G401.6 (cell line): ENCODE results near the gene STK39.
"Not testable (repeated sequence)": the region's sequence is repeated elsewhere in the genome, so short reads cannot be mapped to it uniquely, and the experiment has no call there.

ENCODE experiments used
- FAIRE-seq: peaks from 2 replicates; lab custom pipeline; 2012; peaks lifted over from hg19 to GRCh38; lab: Jason Lieb, UNC

Gene STK39

DNA sequence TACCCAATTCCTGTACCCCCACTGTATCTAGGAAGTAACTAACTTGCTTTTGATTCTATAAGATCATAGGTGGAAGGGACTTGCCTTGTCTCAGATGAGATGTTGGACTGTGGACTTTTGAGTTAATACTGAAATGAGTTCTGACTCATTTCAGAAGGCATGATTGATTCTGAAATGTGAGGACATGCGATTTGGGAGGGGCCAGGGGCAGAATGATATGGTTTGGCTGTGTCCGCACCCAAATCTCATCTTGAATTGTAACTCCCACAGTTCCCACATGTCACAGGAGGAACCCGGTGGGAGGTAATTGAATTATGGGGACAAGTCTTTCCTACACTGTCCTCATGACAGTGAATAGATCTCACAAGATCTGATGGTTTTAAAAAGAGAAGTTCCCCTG lies 165.9 kb downstream of the STK39 start:
- FAIRE-seq = not testable (repeated sequence)

DNA sequence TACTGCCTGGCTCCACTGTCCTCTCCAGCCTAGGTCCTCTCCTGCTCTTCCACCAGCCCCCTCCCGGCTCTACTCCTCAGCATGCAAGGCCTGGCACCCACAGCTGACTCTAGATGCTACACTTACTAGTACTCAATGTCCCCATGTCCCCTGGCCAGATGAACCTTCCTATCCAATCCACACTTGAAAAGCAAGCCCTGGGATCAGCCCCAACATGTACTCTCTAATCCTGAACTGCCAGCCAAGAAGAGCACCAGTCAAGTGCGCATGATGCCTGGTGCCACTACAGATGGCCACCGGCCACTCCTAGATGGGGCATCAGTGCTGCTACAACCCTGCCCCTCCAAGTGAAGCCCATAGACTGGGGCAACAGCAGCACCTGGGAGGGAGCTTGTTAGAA lies 168.2 kb downstream of the STK39 start:
- no peak for FAIRE-seq

DNA sequence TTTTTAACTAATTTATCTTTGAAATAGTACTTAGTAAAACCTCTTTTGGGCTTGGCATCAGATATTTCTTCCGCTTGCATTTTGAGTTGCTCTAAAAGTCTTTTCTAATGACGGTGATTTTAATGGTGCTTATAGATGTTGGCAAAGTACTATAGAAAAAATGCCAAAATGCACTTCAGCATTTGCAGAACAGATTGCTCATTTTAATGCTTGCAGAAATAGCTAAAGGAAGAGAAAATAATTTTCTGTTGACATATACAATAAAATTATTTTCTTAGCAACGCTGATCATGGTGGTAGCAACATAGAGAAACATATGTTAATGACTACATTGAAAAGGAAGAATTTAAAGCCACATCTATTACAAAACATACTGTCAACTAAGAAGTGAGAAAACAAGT lies 170.7 kb downstream of the STK39 start:
- FAIRE-seq = no peak

DNA sequence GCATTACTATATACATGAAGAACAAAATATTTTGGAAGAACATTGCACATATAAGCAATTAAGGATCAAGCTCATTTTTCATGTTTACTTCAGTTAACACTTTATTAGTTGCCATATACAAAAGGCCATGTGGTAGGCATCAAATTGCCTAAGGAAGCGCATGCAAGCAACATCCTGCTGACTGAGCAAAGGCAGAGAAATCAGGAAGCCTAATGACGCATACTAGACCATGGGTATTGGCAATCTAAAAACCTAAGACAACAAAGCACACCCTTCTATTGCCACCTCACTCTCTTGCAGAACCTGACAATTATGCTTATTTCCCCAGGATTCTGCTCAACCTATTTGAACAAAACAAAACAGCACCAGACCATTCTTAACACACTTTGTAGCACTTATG lies 171.9 kb downstream of the STK39 start:
- FAIRE-seq = no peak

DNA sequence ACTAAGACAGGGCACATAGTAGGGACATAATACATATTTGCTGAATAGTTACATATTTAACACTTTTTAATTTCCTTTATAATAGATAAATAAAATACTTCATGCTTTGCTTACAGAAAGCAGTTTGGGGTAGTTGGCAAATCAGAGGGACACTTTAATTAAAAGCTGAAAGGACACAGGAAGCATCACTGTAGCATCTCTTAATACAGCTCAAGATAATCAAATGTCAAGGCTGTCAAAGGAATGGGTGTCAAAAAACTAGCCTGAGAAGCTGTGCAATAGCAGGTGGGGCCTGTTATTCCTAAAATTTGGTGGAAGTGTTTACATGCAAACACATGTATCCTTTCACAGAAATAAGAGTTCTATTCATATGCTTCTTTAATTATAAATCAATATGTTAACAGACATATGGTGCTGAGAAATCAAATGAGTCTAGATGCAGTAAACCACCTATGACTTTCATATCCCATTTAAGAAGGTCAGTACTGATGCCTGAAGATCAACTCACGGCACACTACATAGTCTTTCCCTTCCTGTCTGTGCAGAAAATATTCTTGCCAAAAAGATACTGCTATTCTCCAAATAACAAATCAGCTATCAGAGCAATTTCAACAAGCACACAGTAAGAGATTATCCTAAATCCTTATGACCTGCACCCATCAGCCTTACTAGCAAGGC lies 174.6 kb downstream of the STK39 start:
- no peak for FAIRE-seq

DNA sequence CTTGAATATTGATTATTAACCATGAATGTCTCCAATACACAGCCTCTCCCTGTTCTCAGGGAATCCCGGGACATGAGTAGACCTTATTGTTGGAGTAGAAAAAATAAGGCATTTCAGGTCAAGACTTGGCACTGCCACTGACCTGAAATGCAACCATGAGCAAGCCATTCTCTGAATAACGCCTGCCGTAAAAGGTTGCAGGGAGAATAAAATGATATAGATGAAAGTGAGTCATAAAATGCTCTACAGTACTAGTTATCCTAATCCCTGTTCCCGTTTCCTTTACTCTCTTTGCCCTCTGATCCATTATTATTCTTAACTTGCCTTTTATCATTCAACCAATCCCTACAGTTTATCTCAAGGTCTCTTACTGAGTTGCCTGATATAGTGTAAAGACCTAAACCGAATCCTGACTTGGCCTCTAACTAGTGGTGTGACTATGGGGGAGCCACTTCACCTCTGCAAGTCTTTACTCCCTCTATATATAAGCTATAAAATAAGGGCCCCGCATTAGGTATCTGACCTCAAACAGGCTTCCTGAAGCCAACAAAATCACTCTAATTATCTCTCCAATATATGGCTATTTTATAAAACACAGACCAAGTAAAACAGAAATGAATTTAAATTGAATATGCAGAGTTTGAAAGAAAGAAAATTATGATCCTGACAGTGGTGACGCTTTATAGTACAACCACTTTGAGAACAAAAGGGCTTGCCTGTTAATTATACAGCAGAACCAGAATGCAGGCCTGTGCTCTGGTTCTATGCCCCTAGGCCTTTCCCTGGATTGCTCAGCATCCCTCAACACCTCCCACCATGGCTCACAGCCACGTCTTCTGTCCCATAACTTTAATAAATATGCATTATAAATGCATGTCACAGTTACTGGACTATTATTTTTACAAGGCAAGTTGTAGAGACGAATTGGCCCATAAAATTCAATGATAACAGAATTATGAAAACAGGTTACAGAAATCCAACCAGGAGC lies 183.1 kb downstream of the STK39 start:
- no peak for FAIRE-seq

DNA sequence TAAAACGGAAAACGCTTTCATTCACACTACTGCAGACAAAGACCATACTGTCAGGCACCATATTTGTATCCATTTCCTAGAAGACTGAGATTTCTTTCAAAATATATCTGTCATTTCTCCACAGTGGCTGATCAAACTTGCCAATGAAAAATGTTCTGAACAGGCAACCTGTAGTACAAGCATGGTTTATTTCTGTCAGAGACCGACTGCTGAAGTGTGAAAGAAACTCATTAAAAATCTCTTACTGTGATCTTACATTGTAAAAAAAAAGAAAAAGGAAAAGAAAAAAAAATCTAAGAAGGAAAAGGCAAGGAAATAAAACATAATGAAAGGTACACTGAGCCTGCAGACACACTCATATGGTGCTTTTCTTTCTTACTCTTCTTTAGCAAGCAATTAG lies 184.5 kb downstream of the STK39 start:
- FAIRE-seq = no peak

DNA sequence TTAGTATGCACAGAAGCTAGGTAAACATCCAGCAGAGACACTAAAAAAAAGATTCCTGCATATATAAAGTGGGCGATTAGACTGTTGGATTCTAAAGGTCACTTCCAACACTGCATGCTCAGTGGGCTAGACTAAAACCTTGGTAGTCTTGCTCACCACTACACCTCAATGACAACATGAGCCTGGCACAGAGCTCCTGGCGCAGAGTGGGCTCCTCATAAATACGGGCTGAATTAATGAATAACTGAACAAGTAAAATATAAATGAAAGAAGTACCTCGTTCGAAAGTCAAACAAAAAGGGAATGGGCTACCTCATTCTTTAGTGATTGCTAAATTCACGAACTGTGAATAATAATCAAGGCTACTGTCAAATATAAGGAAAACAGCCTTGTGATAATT lies 185.3 kb downstream of the STK39 start:
- FAIRE-seq = no peak

DNA sequence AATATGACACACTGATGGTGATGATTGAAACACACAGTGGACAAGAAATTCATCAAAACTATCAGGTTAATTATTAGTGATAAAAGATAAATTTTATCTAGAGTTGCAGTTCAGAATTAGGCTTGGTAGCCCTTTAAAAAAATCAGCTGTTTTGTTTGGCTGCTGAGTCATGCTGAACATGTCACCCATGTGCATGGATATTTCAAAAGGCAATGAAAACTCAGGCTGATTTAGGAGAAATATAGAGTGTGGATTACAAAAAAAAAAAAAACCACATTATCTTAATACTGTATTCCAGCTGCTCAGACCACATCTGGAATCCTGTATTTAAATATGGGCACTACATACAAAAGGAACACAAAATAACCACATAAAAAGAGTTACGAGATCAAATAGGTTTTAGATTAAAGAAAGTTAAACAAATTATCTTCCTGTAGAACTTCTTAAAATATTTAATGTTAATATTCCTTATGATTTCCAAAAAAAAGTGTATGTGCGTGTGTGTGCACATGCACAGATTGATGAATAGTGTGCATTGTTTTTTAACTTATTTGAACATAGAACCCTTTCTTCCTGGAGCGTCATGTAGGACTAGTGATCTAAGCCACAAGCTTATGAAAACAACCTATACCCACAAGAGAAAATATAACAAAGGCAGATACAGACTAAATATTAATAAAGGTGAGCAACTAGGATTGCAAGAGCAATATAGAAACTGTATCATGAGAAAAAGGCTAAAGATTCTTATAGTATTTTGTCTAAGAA lies 186.2 kb downstream of the STK39 start:
- FAIRE-seq = no peak

DNA sequence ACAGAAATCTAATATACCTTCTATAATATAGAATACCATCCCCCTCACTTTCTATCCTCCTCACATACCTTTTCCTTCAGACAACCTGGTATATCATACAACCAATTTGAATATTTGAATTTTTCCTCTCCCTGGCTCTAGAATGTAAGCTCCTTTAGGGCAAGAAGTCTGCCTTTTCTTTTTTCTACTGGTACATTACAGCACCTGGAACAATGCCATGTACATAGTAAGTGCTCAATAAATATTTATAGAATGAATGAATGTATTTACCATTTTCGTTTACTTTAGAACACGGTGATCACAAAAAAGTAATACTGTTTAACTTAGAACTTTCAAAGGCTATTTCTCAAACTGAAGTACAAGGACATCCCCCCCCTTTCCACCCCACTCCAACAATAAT lies 187.6 kb downstream of the STK39 start:
- no peak for FAIRE-seq

DNA sequence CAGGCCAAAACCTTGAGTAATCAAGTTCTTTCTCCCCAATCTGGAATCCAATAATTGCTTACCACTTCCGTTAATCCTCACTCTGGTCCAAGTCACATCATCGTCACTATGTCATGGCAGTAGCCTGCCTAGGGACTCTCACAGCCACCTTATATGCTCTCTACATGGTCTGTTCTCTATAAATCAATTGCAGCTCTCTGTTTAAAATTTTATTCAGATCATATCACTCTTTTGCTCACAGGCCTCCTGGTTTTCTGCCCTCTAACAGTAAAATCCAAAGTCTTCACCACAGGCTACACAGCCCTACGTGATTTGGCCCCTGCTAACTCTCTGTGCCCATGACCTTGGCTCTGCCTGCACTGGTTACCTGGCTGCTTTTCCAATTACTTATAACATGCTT lies 188.7 kb downstream of the STK39 start:
- FAIRE-seq = no peak

DNA sequence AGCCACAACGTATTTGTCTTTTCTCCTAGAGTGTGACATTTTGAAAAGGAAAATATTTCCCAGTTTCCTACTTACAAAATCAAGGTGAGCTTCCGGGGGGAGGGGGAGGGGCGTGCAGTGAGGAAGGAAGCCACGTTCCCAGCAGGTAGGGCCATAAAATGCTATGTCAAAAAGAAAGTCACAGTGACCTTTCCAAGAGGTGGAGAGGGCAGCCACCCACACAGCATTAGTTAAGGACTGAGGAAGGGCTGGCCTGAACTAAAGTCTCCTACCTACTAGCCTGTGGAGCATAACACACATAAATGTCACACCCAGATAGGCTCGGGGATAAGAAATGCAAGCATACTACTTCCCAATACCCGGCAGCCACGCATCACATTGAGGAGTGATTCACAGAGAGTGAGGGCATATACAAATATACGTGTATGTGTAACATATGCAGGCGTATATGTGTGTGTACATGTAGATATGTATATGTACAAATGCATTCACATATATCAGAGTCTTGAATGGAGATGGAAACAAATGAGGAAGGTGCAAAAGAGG lies 191.1 kb downstream of the STK39 start:
- FAIRE-seq = no peak

DNA sequence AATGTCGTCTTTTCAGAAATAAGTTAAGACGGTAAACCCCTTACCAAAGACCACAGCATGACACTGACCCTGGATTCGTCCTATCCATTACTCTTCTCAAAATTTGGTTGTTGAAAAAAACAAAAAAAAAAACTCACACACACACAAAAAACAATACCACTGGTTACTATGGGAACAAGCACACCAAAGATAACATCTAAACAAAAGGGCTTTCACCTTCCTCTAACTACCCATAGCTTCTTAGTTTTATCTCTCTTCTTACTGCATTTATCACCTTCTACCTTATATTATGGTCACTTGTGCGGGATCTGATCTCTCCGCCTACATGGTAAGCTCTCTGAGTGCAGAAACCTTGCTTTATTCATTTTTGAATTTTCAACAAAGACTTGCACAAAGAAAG lies 192.7 kb downstream of the STK39 start:
- FAIRE-seq = no peak

DNA sequence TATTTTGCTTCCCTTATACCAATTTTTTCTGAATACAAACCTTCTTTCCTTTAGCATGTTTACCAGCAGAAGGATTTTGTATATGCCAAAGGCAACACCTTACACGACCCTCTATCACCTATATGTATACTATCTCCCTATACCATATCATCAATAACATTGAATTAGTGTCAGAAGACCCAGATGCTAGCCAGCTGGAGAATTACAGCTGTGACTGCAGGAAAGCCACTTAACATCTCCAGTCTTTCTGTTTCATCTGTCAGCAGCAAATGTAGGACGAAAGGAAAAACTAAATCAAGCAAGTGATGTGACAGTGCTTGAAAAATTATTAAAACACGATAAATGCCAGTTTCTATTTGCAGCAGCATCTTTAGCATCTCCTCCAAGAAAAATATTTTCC lies 193.7 kb downstream of the STK39 start:
- FAIRE-seq = no peak

DNA sequence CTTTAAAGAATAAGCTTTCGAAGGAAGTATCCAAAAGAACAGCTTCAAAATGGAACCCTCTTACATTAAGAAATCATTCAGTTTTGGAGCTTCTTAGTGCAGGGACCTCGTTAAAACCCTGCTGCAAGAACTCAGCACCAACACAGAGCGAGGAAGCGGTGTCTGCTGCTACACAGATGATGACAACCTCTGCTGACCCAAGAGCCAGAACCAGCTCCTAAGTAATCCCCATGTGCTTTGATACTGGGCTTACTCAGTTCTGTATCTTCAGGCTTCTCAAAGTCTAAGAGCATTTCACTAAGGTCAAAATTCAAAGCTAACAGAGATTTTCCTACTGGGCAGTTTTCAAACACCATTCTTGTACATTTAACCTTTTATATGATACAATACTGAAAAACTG lies 194.6 kb downstream of the STK39 start:
- FAIRE-seq = no peak

DNA sequence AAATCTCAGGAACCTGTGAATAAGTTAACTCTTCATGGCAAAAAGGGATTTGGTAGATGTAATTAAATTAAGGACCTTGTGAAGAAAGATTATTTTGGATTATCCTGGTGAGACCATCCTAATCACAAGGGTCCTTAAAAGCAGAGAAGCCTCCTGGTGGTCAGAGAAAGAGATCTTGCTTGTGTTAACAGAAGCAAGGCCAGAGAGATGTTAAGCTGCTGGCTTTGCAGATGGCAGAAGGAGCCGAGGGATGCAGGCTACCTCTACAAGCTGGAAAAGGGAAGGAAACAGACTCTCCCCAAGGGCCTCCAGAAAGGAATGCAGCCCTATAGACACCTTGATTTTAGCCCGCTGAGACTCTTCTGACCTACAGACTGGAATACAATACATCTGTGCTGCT lies 197.0 kb downstream of the STK39 start:
- no peak for FAIRE-seq

DNA sequence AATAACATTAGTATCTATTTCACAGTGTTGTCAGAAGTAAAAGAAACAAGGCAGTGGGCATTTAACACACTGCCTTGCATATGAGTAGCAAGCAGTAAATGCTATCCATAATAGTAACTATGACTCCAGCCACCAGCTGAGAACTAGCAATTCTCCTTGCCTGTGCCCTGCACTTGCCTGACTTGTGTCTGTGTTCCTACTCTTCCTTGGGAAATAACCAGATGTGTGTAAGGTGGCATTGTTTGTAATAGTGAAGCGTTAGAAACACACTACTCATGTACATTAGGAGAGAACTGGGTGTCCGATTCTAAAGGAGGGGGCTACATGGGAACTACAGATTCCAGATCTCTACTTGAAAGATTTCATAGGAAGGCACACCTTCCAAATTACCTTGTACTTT lies 197.8 kb downstream of the STK39 start:
- no peak for FAIRE-seq

DNA sequence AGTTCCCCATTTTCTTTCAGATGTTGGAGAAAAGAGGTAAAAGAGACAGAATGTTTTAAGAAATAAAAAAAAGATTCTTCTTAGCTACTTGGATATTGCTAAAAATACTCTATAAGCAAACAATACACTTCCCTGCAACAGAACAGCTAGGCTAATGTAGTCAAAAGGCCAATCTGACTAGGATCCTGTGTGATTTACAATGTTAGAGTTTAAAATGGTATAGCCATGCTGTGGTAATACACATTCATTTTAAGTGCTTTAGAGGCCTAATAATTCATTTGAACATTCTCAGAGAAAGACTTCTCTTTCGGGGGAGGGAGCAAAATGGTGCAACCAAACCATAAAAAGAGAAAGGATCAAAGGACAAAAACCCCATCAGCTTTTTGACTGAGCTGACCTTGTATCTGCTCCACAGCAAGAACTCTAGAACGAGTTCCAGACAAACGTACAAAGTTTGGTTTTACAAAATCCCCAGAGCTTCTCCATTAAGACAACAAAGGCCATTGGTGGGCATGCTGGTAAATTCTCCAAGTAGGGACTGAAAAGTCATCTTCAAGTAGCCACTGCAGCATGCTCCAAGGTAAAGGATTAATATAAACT lies 200.2 kb downstream of the STK39 start:
- FAIRE-seq = no peak

DNA sequence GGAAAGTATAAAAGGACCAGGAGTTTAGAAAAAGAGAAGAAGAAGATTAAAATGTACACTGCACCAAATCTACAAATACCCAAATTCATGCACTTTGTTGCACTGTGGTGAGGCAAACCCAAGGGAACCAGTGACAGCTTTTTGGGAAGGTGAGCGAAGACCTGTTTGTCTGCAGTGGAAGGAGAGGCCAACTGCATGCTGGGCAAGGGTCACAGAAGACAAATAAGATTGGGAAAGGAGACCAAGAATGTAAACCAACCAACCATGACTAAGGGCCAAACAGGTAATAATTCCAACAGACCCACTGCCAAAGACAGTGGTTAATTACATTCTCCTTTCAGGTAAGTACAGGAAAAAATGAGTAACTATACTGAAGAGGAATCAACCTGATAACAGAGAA lies 202.8 kb downstream of the STK39 start:
- FAIRE-seq = no peak

DNA sequence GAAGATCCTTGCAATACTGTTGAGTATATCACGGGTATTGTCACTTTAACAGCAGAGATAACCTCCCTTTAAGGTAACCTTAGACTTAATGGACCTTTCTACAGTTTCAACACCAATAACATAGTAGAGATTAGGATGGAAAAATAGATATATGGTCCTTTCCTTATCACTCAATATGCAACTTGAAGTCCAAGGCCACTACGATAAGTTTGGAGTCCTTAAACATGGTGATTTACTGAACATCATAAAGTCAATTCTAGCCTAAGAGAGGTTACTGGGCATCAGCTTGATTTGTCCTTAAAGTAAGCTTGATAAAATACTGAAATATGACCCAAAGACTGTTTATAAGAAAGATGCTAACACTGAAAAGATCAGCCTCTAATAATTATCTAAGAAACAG lies 203.2 kb downstream of the STK39 start:
- no peak for FAIRE-seq

DNA sequence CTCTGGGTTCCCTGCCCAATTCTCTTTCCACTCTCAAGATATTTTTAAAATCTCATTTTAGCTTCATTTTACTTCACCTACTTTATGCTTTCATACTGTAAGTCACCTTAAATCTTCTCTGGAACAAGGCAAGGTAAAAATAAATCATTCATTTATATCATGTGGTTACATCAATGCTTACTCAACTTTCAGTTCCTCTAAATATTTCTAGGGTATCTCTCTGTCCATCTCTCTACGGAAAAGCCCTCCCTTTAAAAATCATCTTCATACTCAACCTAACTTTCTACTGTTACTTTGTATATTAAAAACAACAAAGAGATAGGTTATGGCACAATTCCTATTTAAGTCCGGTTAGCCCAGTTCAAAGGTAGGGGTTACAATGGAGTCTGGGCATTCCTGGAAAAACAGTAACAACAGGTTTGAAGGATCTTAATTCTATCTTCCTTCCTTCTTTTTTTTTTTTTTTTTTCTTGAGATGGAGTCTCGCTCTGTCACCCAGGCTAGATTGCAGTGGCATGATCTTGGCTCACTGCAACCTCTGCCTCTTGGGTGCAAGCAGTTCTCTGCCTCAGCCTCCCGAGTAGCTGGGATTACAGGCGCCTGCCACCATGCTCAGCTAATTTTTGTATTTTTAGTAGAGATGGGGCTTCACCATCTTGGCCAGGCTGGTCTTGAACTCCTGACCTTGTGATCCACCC lies 205.1 kb downstream of the STK39 start:
- not testable (repeated sequence) for FAIRE-seq

DNA sequence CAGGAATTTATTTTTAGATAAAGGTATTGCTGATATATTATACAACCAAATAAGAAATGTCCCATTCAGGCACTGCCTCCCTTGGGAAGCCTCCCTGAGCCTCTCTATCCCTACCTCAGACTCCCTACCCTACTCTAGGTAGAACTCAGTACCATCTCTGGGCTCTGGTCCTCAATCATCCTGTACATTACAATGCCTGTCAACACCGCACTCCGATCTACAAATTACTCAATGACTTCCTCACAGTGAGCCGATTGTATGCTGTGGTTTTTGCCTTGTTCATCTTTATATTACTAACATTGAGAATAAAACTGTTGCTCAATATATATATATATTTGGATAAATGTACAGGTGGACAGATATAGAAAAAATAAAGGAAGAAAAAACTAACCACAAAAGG lies 207.5 kb downstream of the STK39 start:
- no peak for FAIRE-seq
